HG02852 (cell line): ENCODE measurements around the gene BAIAP3.
"Not testable (repeated sequence)": the region's sequence is repeated elsewhere in the genome, so short reads cannot be mapped to it uniquely, and the experiment has no call there.

Experiments used
- ATAC-seq: cut with Tn5 transposase; IDR thresholded peaks from one replicate; pipeline ENCODE4 v1.9.1; 2021; ENCODE audit warnings: mild to moderate bottlenecking, moderate library complexity; ENCODE audit not compliant: unreplicated experiment

Gene BAIAP3

GRCh38 chr16:1333149-1333812, at the start of gene BAIAP3:
TSS of gene BAIAP3 (plus strand) at chr16:1333645. CDS start at chr16:1338550, 4,905 bp downstream.
- ATAC-seq, result no peak

GRCh38 chr16:1283996-1284616, 49.3 kb upstream of the BAIAP3 start:
- ATAC-seq, result no peak

GRCh38 chr16:1285669-1286512, 47.6 kb upstream of the BAIAP3 start:
- ATAC-seq, result no peak

GRCh38 chr16:1286513-1287094, 46.8 kb upstream of the BAIAP3 start:
- no peak for ATAC-seq

GRCh38 chr16:1287982-1288670, 45.3 kb upstream of the BAIAP3 start:
- no peak for ATAC-seq

GRCh38 chr16:1288813-1289476, 44.5 kb upstream of the BAIAP3 start:
- no peak for ATAC-seq

GRCh38 chr16:1289477-1289866, 44.0 kb upstream of the BAIAP3 start:
- no peak for ATAC-seq

- ATAC-seq, result no peak
Observed at GRCh38 chr16:1290063-1290501, 43.4 kb upstream of the BAIAP3 start.

GRCh38 chr16:1290860-1291575, 42.4 kb upstream of the BAIAP3 start:
- no peak for ATAC-seq

GRCh38 chr16:1291576-1291974, 41.9 kb upstream of the BAIAP3 start:
- ATAC-seq, result no peak

- not testable (repeated sequence) for ATAC-seq
Observed at GRCh38 chr16:1292208-1292607, 41.2 kb upstream of the BAIAP3 start.

- not testable (repeated sequence) for ATAC-seq
Observed at GRCh38 chr16:1292808-1293207, 40.6 kb upstream of the BAIAP3 start.

- no peak for ATAC-seq
Observed at GRCh38 chr16:1293921-1294656, 39.4 kb upstream of the BAIAP3 start.

- ATAC-seq, result no peak
Observed at GRCh38 chr16:1295465-1295864, 38.0 kb upstream of the BAIAP3 start.

GRCh38 chr16:1296688-1297017, 36.8 kb upstream of the BAIAP3 start:
- ATAC-seq, result not testable (repeated sequence)

GRCh38 chr16:1297018-1297696, 36.3 kb upstream of the BAIAP3 start:
- ATAC-seq, result no peak

GRCh38 chr16:1298406-1298805, 35.0 kb upstream of the BAIAP3 start:
- no peak for ATAC-seq
